Sigmoid colon (tissue), 4 donors: ENCODE data around the gene NECTIN4.

Experiments used
- POLR2A ChIP-seq, 2 donors: fragments of 450-650 bp; IDR thresholded peaks; one replicate each; pipeline ENCODE4 v1.6.1; 2016; ENCODE audit warnings: antibody characterized with exemption in 2 of 2, mild to moderate bottlenecking in 2 of 2, moderate library complexity in 2 of 2
- POLR2AphosphoS5 ChIP-seq, 4 donors: sonication (generic); formaldehyde crosslinking; IDR thresholded peaks; one replicate each; pipeline ENCODE4 v1.6.1; 2017; ENCODE audit warnings: antibody characterized with exemption in 4 of 4
- TF ChIP-seq, protein P1 (sequence below), 4 experiments: fragments of 450-650 bp in 3 of 4; fragments of 200-600 bp in 1 of 4; IDR thresholded peaks; one replicate each; pipeline ENCODE4 v1.5.1; 2016 to 2019; ENCODE audit warnings: antibody characterized with exemption in 4 of 4, mild to moderate bottlenecking in 3 of 4, moderate library complexity in 2 of 4

DNA sequence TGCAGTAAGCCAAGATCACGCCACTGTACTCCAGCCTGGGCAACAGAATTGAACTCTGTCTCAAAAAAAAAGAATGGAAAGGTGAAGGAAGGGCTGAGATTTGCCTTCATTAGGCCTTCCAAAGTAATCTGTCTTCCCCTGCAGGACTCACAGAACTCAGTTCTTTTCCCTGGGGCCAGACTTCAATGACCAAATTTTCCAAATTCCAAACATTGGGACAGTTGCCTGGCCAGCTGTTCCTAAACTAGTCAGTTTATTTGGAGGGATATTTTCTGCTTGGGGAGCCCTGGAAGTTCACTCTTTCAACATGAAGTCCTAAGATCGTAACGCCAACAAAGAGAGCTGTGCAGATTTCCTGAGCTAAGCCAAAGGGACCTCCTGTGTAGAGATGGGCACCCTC is 48.5 kb upstream of the NECTIN4 start:
- TF ChIP-seq, protein P1, sequence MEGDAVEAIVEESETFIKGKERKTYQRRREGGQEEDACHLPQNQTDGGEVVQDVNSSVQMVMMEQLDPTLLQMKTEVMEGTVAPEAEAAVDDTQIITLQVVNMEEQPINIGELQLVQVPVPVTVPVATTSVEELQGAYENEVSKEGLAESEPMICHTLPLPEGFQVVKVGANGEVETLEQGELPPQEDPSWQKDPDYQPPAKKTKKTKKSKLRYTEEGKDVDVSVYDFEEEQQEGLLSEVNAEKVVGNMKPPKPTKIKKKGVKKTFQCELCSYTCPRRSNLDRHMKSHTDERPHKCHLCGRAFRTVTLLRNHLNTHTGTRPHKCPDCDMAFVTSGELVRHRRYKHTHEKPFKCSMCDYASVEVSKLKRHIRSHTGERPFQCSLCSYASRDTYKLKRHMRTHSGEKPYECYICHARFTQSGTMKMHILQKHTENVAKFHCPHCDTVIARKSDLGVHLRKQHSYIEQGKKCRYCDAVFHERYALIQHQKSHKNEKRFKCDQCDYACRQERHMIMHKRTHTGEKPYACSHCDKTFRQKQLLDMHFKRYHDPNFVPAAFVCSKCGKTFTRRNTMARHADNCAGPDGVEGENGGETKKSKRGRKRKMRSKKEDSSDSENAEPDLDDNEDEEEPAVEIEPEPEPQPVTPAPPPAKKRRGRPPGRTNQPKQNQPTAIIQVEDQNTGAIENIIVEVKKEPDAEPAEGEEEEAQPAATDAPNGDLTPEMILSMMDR (IDR thresholded peaks at IDR 0.05), result no peak
- TF ChIP-seq POLR2A (IDR thresholded peaks at IDR 0.05) (no peak), POLR2AphosphoS5 (IDR thresholded peaks at IDR 0.05) (no peak)
